HG03571 (cell line): Measurements from ENCODE around the gene ZNF341.

Source experiments
- ATAC-seq: cut with Tn5 transposase; IDR thresholded peaks from one replicate; pipeline ENCODE4 v1.9.1; 2021; ENCODE audit not compliant: unreplicated experiment

The ZNF341 gene

DNA sequence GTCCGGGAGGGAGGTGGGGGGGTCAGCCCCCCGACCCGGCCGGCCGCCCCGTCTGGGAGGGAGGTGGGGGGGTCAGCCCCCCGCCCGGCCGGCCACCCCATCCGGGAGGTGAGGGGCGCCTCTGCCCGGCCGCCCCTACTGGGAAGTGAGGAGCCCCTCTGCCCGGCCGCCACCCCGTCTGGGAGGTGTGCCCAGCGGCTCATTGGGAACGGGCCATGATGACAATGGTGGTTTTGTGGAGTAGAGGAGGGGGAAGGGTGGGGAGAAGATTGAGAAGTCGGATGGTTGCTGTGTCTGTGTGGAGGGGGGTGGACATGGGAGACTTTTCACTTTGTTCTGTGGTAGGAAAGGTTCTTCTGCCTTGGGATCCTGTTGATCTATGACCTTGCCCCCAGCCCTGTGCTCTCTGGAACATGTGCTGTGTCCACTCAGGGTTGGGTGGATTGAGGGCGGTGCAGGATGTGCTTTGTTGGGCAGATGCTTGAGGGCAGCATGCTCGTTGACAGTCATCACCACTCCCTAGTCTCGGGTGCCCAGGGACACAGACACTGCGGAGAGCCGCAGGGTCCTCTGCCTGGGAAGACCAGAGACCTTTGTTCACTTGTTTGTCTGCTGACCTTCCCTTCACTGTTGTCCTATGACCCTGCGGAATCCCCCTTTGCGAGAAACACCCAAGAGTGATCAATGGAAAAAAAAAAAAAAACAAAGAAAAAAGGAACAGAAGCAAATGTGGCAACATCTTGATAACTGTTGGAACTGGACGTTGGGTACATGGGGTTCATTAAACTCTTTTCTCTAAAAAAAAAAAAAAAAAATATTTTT is 30.0 kb upstream of the ZNF341 start:
- ATAC-seq: no peak

- no peak for ATAC-seq
These were observed 28.9 kb upstream of the ZNF341 start for GRCh38 chr20:33702861-33703260.

GRCh38 chr20:33703498-33704137 is 28.2 kb upstream of the ZNF341 start:
- no peak for ATAC-seq

GRCh38 chr20:33704197-33704924 is 27.4 kb upstream of the ZNF341 start:
- ATAC-seq: no peak

GRCh38 chr20:33707668-33708067 is 24.1 kb upstream of the ZNF341 start:
- ATAC-seq: no peak

DNA sequence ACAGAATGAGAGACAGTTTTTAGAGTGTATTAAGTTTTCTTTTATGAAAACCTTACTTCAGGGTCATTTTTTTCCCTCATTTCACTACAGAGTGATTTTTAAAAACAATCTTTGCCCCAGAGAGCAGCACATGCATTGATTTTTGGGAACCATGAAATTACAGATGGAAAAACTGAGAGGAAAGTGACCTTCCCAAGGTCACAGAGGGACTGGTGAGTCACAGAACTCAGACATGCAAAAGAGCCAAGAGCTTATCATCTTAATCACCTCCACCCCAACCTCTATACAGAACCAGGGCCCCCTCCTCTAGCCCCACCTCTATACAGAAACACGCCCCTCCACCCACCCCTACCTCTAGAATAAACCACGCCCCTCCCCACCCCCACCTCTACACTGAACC is 22.4 kb upstream of the ZNF341 start:
- no peak for ATAC-seq

DNA sequence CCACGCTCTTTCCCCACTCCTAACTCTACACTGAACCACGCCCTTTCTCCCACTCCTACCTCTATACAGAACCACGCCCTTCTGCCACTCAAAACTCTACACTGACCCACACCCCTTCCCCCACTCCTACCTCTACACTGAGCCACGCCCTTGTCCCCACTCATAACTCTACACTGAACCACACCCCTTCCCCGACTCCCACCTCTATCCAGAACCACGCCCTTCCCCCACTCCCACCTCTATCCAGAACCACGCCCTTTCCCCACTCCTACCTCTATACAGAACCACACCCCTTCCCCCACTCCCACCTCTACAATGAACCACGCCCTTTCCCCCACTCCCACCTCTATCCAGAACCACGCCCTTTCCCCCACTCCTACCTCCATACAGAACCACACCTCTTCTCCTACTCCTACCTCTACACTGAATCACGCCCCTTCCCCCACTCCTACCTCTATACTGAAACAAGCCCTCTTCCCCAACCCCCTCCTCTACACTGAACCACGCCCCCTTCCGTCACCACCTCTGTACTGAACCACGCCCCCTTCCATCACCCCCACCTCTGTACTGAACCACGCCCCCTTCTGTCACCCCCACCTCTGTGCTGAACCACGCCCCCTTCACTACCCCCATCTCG is 21.8 kb upstream of the ZNF341 start:
- no peak for ATAC-seq

GRCh38 chr20:33710681-33711445 is 20.9 kb upstream of the ZNF341 start:
- no peak for ATAC-seq

GRCh38 chr20:33711446-33711738 is 20.4 kb upstream of the ZNF341 start:
- no peak for ATAC-seq

- no peak for ATAC-seq
These were observed 17.9 kb upstream of the ZNF341 start for GRCh38 chr20:33713865-33714367.

- ATAC-seq: no peak
These were observed 15.3 kb upstream of the ZNF341 start for GRCh38 chr20:33716498-33716897.

DNA sequence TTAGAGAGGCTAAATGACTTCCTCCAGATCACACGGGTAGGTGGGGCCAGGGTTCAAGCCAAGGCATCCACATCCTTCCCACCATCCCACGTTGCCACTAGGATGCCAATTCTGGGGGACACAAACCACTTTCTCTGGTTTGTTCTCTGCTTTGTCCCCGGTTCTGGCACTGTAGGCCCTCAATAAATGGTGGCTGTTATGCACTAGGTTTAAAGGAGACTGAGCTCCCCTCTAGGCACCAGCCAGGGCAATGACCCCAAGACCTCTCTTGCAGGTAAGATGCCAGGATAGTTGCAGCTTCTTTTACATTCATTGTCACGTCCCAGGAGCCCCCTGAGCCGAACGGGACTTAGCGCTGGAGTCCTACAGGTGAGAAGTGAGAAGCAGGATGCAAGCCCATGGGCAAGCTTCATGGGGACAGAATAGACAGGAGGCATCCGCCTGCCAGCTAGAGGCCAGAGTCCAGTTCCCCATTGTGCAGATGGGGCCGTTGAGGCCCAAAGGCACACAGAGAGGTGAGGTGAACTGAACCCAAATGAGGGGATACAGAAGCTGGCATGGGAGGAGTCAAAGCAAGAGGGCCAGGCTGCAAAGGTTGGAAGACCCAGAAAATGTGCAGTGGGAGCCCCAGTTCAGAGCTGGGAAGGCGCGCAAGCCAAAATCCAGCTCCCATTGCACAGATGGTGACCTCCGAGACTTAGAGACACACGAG is 12.4 kb upstream of the ZNF341 start:
- no peak for ATAC-seq

DNA sequence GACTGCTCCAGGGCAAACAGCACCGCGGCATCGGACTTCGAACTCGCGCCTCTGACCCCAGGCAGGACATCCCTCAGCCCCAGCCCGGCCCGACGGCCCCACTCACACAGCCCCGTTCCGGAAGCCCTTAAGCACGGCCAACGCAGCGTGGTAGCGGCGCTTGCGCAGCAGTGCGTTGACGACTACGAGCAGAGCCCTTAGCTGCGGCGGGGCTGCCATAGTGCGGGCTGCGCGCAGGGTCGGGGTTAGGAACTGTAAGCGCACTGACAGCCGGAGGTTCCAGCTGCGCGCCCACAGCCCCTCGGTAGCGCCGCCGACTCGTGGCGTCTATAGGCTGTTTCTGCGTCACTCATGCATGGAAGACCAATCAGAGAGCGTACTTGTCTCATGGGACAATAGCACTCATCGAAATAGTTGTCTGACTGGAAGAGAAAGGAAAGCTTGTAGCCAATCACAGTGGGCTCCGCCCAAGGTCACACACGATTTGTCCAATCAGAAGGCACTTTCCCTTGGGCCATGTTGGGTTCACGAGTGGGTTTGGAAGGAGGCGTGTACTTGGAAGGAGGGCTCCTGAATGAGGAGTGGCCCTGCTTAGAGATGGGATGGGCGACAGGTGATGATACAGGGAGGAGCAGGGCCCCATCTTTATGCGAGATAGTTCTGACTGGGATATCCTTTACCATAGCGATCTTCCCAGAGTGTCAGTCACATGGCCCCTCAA is 11.6 kb upstream of the ZNF341 start, which contains the start of gene PXMP4:
Gene PXMP4 (minus strand): TSS at position 322 of the 721 bp plus-strand sequence. CDS start 103 bp downstream, at position 219.
- ATAC-seq: peak; percentile 94

- no peak for ATAC-seq
These were observed 10.2 kb upstream of the ZNF341 start for GRCh38 chr20:33721391-33722140.

DNA sequence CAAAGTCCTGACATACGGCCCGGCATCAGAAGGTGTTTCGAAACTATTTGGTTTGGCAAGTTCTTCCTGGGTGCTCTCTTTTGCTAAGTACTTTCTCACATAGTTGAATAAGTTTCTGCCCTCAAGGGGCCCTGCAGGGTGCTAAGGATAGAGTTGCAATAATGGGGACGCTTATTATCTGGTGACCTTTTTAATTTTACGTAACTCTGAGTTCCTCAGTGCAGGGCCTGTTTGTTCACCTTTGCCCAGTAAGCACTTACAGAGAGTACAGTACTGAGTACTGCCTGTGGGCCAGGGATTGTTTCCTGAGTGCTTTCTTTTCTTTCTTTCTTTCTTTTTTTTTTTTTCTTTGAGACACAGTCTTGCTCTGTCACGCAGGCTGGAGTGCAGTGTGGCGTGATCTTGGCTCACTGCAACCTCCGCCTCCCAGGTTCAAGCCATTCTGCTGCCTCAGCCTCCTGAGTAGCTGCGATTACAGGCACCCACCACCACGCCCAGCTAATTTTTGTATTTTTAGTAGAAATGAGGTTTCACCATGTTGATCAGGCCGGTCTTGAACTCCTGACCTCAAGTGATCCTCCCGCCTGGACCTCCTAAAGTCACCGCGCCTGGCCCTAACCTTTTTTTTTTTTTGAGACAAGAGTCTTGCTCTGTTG is 7.2 kb upstream of the ZNF341 start:
- ATAC-seq: no peak

DNA sequence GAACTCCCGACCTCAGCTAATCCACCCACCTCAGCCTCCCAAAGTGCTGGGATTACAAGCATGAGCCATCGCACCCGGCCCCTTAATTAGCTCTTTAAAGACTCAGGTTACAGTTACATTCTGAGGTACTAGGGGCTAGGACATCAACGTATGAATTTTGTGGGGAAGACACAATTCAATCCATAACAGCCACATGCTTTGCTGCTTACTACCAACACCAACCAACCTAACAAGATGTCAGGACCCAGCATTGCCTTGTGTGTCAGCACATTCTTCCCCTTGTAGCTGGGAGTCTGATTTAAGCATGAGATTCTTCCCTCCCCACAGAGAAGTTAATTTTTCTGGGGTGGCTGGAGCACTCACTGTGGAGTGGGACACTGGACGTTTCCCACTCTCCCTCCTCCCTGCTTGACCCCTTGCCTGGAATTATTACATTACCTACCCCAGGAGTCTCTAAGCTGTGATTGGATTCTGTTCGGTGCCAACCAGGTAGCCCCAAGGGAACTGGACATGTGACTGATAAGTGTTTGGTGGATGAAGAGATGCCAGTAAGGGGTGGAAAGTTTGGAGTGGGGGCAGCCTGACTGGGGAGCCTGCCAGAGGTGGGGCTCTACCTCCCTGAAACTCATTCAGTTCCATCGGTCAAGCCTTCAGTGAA is 6.1 kb upstream of the ZNF341 start:
- ATAC-seq: no peak

DNA sequence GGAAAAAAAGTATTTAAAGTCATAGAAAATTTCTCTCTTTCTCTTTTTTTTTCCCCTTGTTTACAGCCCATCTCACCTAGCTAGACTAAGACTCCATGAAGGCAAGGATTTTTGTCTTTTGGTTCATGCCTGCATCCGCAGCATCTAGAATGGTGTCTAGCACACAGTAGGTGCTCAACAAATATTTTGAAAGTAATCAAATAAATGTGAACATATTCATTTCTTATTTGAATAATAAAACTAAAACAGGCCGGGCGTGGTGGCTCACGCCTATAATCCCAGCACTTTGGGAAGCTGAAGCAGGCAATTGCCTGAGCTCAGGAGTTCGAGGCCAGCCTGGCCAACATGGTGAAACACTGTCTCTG is 4.7 kb upstream of the ZNF341 start:
- ATAC-seq: no peak

GRCh38 chr20:33727806-33728205 is 4.0 kb upstream of the ZNF341 start:
- ATAC-seq: no peak
